Esophagus muscularis mucosa (tissue), 4 donors: Measurements from ENCODE around the gene JPH4. TPM values are rescaled to one million over a fixed set of nuclear protein-coding genes. Genes with fewer than 3 reads are reported as not detected.

Experiments
- DNase-seq: peaks from one replicate; pipeline ENCODE4 v3.0.0-alpha.2; 2017; ENCODE audit errors: extremely low spot score
- H3K27ac ChIP-seq, 4 donors: fragments of 200-600 bp; sonication (generic); replicated peaks in 1 of 4; 1 replicate in 3 of 4; 2 replicates in 1 of 4; pipeline ENCODE4 v1.5.1; 2016 to 2019; ENCODE audit warnings: mild to moderate bottlenecking in 1 of 4
- H3K27me3 ChIP-seq, 4 donors: fragments of 200-600 bp; sonication (generic); one replicate each; pipeline versions ENCODE4 v1.5.1 to v1.6.0; 2016 to 2019
- H3K36me3 ChIP-seq, 4 donors: fragments of 200-600 bp; sonication (generic); one replicate each; pipeline ENCODE4 v1.5.1; 2016 to 2019
- H3K4me1 ChIP-seq, 4 donors: fragments of 200-600 bp; sonication (generic); one replicate each; pipeline ENCODE4 v1.5.1; 2016 to 2019
- H3K4me3 ChIP-seq, 4 donors: fragments of 200-600 bp; sonication (generic); 1 replicate in 2 of 4; 2 replicates in 2 of 4; pipeline ENCODE4 v1.5.1; 2016 to 2019; ENCODE audit warnings: mild to moderate bottlenecking in 4 of 4, moderate library complexity in 1 of 4
- H3K9me3 ChIP-seq, 4 donors: fragments of 200-600 bp; sonication (generic); 1 replicate in 3 of 4; 2 replicates in 1 of 4; pipeline ENCODE4 v1.5.1; 2016 to 2019
- EP300 ChIP-seq: sonication (generic); formaldehyde crosslinking; IDR thresholded peaks from one replicate; pipeline ENCODE4 v1.6.1; 2017; ENCODE audit warnings: antibody characterized with exemption
- POLR2A ChIP-seq: fragments of 450-650 bp; IDR thresholded peaks from one replicate; pipeline ENCODE4 v1.6.1; 2017; ENCODE audit warnings: antibody characterized with exemption, moderate library complexity, mild to moderate bottlenecking, low read depth
- POLR2AphosphoS5 ChIP-seq, 2 donors: sonication (generic); formaldehyde crosslinking; IDR thresholded peaks; one replicate each; pipeline ENCODE4 v1.6.1; 2017; ENCODE audit warnings: antibody characterized with exemption in 2 of 2
- WGBS: methylation state at CpG from one replicate; pipeline ENCODE4 v1.1.5; 2018; 5-methylcytosine and 5-hydroxymethylcytosine counted together
- intact Hi-C: fragments of 100-400 bp; cut with DNase I; formaldehyde crosslinking; loops from one replicate; pipeline ENCODE4 v1.15.1; 2023
- total RNA-seq, 4 donors: library from RNA; depleted of rRNA; stranded (reverse); fragments of >200 nt; gene quantifications; one replicate each; pipeline versions ENCODE4 v1.1.0 to v1.2.1, GENCODE V29; 2016
- TF ChIP-seq, protein P1 (sequence below), 3 experiments: fragments of 200-600 bp in 2 of 3; fragments of 450-650 bp in 1 of 3; sonication (generic) in 2 of 3; IDR thresholded peaks; one replicate each; pipeline ENCODE4 v1.5.1; 2017 to 2019; ENCODE audit warnings: antibody characterized with exemption in 3 of 3, mild to moderate bottlenecking in 2 of 3, moderate library complexity in 1 of 3

JPH4 gene
- total RNA-seq, 4 donors from 2014 or later = 0.83 to 2.8 (median 2.0) TPM

GRCh38 chr14:23559926-23560520 is 18.6 kb downstream of the JPH4 start:
- H3K4me1 ChIP-seq = peaks cover 17 to 38% (median 32%) of the 10 kb centered on the region in 4 donors
- H3K27me3 ChIP-seq = no peaks in the 10 kb centered on the region
- DNase-seq = no peak
- no peak overlapping the region for H3K4me3 ChIP-seq
- H3K36me3 ChIP-seq = peaks cover 0 to 49% (median 37%) of the 10 kb centered on the region in 4 donors
- TF ChIP-seq POLR2AphosphoS5 (IDR thresholded peaks at IDR 0.05) = no peak
- TF ChIP-seq EP300 = no peak
- no peak for TF ChIP-seq POLR2A
- TF ChIP-seq, protein P1, sequence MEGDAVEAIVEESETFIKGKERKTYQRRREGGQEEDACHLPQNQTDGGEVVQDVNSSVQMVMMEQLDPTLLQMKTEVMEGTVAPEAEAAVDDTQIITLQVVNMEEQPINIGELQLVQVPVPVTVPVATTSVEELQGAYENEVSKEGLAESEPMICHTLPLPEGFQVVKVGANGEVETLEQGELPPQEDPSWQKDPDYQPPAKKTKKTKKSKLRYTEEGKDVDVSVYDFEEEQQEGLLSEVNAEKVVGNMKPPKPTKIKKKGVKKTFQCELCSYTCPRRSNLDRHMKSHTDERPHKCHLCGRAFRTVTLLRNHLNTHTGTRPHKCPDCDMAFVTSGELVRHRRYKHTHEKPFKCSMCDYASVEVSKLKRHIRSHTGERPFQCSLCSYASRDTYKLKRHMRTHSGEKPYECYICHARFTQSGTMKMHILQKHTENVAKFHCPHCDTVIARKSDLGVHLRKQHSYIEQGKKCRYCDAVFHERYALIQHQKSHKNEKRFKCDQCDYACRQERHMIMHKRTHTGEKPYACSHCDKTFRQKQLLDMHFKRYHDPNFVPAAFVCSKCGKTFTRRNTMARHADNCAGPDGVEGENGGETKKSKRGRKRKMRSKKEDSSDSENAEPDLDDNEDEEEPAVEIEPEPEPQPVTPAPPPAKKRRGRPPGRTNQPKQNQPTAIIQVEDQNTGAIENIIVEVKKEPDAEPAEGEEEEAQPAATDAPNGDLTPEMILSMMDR (IDR thresholded peaks at IDR 0.05) = no peak
- intact Hi-C loops = loop anchor here (2.0 to 5.0 kb wide), 2 partner anchors 81 to 238 kb away; partner anchors contain the start of gene PABPN1
- H3K27ac ChIP-seq = no peak overlapping the region
- 87% methylated on average over 3 of the region's 3 CpGs for WGBS
- H3K9me3 ChIP-seq = no peaks in the 10 kb centered on the region

GRCh38 chr14:23559010-23559925 is 19.3 kb downstream of the JPH4 start:
- no peaks in the 10 kb centered on the region for H3K9me3 ChIP-seq
- H3K27me3 ChIP-seq = no peaks in the 10 kb centered on the region
- peaks cover 0 to 42% (median 33%) of the 10 kb centered on the region in 4 donors for H3K36me3 ChIP-seq
- H3K4me3 ChIP-seq = no peak overlapping the region
- TF ChIP-seq POLR2AphosphoS5 (IDR thresholded peaks at IDR 0.05) = no peak
- TF ChIP-seq POLR2A = no peak
- TF ChIP-seq, protein P1 (IDR thresholded peaks at IDR 0.05) = peak; percentile 71 to 86 (median 76)
- no peak for TF ChIP-seq EP300
- H3K4me1 ChIP-seq = peaks cover 18 to 40% (median 35%) of the 10 kb centered on the region in 4 donors
- intact Hi-C loops = loop anchor here (2.0 to 5.0 kb wide), 2 partner anchors 80 to 237 kb away; partner anchors contain the start of gene PABPN1
- H3K27ac ChIP-seq = no peak overlapping the region
- WGBS = 78% methylated on average over 20 of the region's 21 CpGs
- no peak for DNase-seq

DNA sequence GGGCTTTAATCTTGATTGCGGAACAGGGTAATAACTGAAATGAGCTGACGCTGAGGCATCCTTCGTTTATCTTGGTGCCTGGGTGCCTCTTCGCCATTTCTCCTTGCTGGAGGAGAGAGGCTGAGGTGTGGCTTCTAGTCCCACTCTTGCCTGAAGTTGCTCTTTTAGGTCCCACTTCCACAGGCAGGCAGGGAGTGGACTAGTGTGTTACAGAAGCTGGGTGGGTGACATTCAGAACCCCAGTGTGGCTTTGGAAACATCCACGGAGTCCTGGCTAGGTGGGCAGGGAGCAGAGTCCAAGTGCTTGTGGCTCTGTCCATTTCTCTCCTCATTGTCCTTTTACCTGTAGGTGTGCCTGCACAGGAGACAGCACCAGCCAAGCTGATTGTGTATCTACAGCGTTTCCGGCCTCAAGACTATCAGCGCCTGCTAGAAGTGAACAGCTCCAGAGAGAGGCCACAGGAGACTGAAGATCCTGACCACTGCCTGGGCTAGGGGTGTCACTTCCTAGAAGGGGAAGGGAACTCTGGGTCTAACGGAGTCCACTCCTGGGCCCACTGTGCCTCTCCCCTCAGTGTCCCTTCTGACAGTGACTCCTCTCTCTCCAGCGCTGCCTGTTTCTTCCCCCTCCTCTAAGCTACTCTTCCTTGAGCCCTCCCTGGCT is 20.1 kb downstream of the JPH4 start:
- Histone ChIP-seq H3K27ac (no peak overlapping the region), H3K4me1 (peaks cover 18 to 39% (median 34%) of the 10 kb centered on the region in 4 donors), H3K27me3 (no peaks in the 10 kb centered on the region), H3K4me3 (no peak overlapping the region), H3K9me3 (no peaks in the 10 kb centered on the region), H3K36me3 (peaks cover 0 to 39% (median 33%) of the 10 kb centered on the region in 4 donors)
- 86% methylated on average over 8 of the region's 10 CpGs for WGBS
- DNase-seq = no peak
- intact Hi-C loops = loop anchor here (2.0 to 5.0 kb wide), 2 partner anchors 80 to 236 kb away; partner anchors contain the start of gene PABPN1
- TF ChIP-seq POLR2AphosphoS5 (IDR thresholded peaks at IDR 0.05) = no peak
- TF ChIP-seq EP300 = no peak
- TF ChIP-seq POLR2A = no peak
- TF ChIP-seq, protein P1 (IDR thresholded peaks at IDR 0.05) = no peak

DNA sequence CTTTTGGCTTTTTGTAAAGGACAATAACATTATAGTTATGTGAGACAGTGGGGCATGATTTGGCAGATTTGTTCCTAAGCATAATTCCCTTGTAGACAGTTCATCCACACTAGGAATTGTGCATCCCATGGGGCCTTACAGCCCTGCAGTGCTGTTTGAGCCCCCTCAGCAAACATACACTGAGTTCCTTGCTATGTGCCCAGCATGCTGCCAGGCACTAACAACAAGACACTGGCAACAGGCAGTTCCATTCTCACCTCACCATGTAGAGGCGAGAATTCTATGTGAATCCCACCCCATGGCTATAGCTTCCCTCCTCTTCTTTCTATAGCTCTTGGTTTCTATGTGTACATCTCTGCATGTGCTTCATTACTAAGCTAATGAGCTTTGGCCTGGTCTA is 20.6 kb downstream of the JPH4 start:
- H3K36me3 ChIP-seq = peaks cover 0 to 36% (median 33%) of the 10 kb centered on the region in 4 donors
- H3K27ac ChIP-seq = no peak overlapping the region
- H3K27me3 ChIP-seq = no peaks in the 10 kb centered on the region
- intact Hi-C loops = loop anchor here (2.0 to 5.0 kb wide), 2 partner anchors 79 to 236 kb away; partner anchors contain the start of gene PABPN1
- WGBS = 93% methylated on average over 1 of the region's 1 CpG
- DNase-seq = no peak
- no peak overlapping the region for H3K4me3 ChIP-seq
- TF ChIP-seq, protein P1 (IDR thresholded peaks at IDR 0.05) = no peak
- TF ChIP-seq POLR2A = no peak
- no peak for TF ChIP-seq POLR2AphosphoS5 (IDR thresholded peaks at IDR 0.05)
- TF ChIP-seq EP300 = no peak
- H3K4me1 ChIP-seq = peaks cover 18 to 39% (median 32%) of the 10 kb centered on the region in 4 donors
- H3K9me3 ChIP-seq = no peaks in the 10 kb centered on the region
